WTC11 (cell line): Measurements from ENCODE around the gene TMEM143.

ENCODE experiments used
- CREM ChIP-seq: sonication (generic); formaldehyde crosslinking; IDR thresholded peaks from 2 replicates; pipeline ENCODE4 v1.8.1; 2022; ENCODE audit warnings: mild to moderate bottlenecking, missing genetic modification reagents, moderate library complexity
- JUN ChIP-seq: sonication (generic); formaldehyde crosslinking; IDR thresholded peaks from 2 replicates; pipeline ENCODE4 v1.8.0; 2023; ENCODE audit warnings: mild to moderate bottlenecking, missing genetic modification reagents
- KAT7 ChIP-seq: sonication (generic); formaldehyde crosslinking; IDR thresholded peaks from 2 replicates; pipeline ENCODE4 v1.8.1; 2023; ENCODE audit warnings: missing genetic modification reagents, mild to moderate bottlenecking, borderline replicate concordance
- MXD4 ChIP-seq: fragments of 250-450 bp; sonication (Bioruptor Pico); IDR thresholded peaks from 2 replicates; pipeline ENCODE4 v1.8.0; 2021; ENCODE audit warnings: mild to moderate bottlenecking, moderate library complexity, borderline replicate concordance
- TCF7 ChIP-seq: sonication (generic); formaldehyde crosslinking; IDR thresholded peaks from 2 replicates; pipeline ENCODE4 v1.8.0; 2022; ENCODE audit warnings: mild to moderate bottlenecking, low read depth, missing genetic modification reagents, moderate library complexity
- ZNF121 ChIP-seq: sonication (generic); formaldehyde crosslinking; IDR thresholded peaks from 2 replicates; pipeline ENCODE4 v1.8.0; 2023; ENCODE audit warnings: missing genetic modification reagents
- ZNF317 ChIP-seq: sonication (generic); formaldehyde crosslinking; IDR thresholded peaks from 2 replicates; pipeline ENCODE4 v1.8.1; 2023; ENCODE audit warnings: low read depth, mild to moderate bottlenecking, moderate library complexity, missing genetic modification reagents, borderline replicate concordance
- TF ChIP-seq, protein P1 (sequence below): sonication (generic); formaldehyde crosslinking; IDR thresholded peaks from 2 replicates; pipeline ENCODE4 v1.8.0; 2023; ENCODE audit warnings: mild to moderate bottlenecking, missing genetic modification reagents
- TF ChIP-seq, protein P2 (sequence below): fragments of 200-600 bp; IDR thresholded peaks from 2 replicates; pipeline ENCODE4 v1.8.0; 2022; ENCODE audit warnings: antibody characterized with exemption
- TF ChIP-seq, protein P3 (sequence below): sonication (generic); formaldehyde crosslinking; IDR thresholded peaks from 2 replicates; pipeline ENCODE4 v1.8.1; 2022; ENCODE audit warnings: mild to moderate bottlenecking, missing genetic modification reagents, moderate library complexity, borderline replicate concordance
- TF ChIP-seq, protein P4 (sequence below): sonication (generic); formaldehyde crosslinking; IDR thresholded peaks from 2 replicates; pipeline ENCODE4 v1.8.0; 2022; ENCODE audit warnings: mild to moderate bottlenecking, missing genetic modification reagents

DNA sequence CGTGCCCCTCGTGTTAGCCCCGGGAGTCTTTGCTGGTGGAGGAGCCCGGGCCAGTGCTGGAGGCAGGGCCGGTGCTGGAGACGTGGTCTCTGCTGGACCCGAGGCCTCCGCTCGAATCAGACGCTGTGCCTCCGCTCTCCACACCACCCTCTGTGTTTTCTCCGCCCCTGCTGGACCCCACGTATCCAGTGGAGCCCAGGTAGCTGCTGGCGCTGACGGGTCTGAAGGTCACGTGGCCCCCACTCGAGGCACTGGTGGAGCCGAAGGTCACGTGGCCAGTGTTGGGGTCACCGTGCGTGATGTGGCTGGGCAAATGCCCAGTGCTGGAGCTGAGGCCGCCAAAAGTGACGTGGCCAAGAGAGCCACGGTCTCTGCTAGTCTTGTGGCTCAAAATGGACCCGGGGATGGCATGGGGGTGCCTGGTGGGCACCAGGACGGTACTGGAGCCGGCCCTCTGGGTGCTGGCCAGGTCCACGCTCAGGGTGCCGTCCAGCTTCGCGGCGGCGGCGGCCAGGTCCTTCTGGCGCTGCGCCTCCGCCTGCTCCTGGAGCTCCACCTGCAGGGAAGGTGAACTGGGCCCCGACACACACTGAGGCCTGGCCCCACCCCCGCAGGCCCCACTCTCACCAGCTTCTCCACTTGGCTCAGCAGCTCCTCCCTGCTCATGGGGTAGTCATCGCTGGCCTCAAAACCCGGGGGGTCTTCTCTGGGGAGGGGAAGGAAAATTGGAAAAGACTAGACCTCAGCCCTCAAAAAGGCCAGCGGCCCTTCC, 66.6 kb downstream of the TMEM143 start:
- TF ChIP-seq, protein P1, sequence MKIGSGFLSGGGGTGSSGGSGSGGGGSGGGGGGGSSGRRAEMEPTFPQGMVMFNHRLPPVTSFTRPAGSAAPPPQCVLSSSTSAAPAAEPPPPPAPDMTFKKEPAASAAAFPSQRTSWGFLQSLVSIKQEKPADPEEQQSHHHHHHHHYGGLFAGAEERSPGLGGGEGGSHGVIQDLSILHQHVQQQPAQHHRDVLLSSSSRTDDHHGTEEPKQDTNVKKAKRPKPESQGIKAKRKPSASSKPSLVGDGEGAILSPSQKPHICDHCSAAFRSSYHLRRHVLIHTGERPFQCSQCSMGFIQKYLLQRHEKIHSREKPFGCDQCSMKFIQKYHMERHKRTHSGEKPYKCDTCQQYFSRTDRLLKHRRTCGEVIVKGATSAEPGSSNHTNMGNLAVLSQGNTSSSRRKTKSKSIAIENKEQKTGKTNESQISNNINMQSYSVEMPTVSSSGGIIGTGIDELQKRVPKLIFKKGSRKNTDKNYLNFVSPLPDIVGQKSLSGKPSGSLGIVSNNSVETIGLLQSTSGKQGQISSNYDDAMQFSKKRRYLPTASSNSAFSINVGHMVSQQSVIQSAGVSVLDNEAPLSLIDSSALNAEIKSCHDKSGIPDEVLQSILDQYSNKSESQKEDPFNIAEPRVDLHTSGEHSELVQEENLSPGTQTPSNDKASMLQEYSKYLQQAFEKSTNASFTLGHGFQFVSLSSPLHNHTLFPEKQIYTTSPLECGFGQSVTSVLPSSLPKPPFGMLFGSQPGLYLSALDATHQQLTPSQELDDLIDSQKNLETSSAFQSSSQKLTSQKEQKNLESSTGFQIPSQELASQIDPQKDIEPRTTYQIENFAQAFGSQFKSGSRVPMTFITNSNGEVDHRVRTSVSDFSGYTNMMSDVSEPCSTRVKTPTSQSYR (CRISPR knock-in tag): no peak
- TF ChIP-seq, protein P2, sequence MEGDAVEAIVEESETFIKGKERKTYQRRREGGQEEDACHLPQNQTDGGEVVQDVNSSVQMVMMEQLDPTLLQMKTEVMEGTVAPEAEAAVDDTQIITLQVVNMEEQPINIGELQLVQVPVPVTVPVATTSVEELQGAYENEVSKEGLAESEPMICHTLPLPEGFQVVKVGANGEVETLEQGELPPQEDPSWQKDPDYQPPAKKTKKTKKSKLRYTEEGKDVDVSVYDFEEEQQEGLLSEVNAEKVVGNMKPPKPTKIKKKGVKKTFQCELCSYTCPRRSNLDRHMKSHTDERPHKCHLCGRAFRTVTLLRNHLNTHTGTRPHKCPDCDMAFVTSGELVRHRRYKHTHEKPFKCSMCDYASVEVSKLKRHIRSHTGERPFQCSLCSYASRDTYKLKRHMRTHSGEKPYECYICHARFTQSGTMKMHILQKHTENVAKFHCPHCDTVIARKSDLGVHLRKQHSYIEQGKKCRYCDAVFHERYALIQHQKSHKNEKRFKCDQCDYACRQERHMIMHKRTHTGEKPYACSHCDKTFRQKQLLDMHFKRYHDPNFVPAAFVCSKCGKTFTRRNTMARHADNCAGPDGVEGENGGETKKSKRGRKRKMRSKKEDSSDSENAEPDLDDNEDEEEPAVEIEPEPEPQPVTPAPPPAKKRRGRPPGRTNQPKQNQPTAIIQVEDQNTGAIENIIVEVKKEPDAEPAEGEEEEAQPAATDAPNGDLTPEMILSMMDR: no peak
- TF ChIP-seq ZNF121 (CRISPR knock-in tag): no peak
- TF ChIP-seq CREM (CRISPR knock-in tag): no peak
- TF ChIP-seq, protein P3, sequence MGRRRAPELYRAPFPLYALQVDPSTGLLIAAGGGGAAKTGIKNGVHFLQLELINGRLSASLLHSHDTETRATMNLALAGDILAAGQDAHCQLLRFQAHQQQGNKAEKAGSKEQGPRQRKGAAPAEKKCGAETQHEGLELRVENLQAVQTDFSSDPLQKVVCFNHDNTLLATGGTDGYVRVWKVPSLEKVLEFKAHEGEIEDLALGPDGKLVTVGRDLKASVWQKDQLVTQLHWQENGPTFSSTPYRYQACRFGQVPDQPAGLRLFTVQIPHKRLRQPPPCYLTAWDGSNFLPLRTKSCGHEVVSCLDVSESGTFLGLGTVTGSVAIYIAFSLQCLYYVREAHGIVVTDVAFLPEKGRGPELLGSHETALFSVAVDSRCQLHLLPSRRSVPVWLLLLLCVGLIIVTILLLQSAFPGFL (CRISPR knock-in tag): no peak
- no peak for TF ChIP-seq KAT7 (CRISPR knock-in tag)
- TF ChIP-seq, protein P4, sequence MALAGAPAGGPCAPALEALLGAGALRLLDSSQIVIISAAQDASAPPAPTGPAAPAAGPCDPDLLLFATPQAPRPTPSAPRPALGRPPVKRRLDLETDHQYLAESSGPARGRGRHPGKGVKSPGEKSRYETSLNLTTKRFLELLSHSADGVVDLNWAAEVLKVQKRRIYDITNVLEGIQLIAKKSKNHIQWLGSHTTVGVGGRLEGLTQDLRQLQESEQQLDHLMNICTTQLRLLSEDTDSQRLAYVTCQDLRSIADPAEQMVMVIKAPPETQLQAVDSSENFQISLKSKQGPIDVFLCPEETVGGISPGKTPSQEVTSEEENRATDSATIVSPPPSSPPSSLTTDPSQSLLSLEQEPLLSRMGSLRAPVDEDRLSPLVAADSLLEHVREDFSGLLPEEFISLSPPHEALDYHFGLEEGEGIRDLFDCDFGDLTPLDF: no peak
- TF ChIP-seq TCF7 (CRISPR knock-in tag): no peak
- no peak for TF ChIP-seq JUN
- no peak for TF ChIP-seq ZNF317 (CRISPR knock-in tag)
- no peak for TF ChIP-seq MXD4 (CRISPR knock-in tag)
